ENCODE data around the gene TAB3. TPM values are rescaled to one million over a fixed set of nuclear protein-coding genes. Genes with fewer than 3 reads are reported as not detected.

Gene TAB3
- total and polyA plus RNA-seq, 9 of the 15 experiments (the other 6 are each of a cell fraction or from before 2014, with no cell fraction given), result 2.4 to 31.1 (median 15.5) TPM

- no peak for TF ChIP-seq ZNF280B (CRISPR knock-in tag; IDR thresholded peaks at IDR 0.05)
- no peak for TF ChIP-seq SAFB2 (IDR thresholded peaks at IDR 0.05; ENCODE audit: borderline replicate concordance, low read depth, low read length, severe bottlenecking)
- no peak for TF ChIP-seq KLF6 (CRISPR knock-in tag; IDR thresholded peaks at IDR 0.05; ENCODE audit: borderline replicate concordance)
- TF ChIP-seq ZBTB1 (CRISPR knock-in tag; IDR thresholded peaks at IDR 0.05; ENCODE audit: borderline replicate concordance, low read depth), result no peak
- no peak for TF ChIP-seq PBX2 (CRISPR knock-in tag; IDR thresholded peaks at IDR 0.05; ENCODE audit: low read depth)
- no peak for TF ChIP-seq PBX2 (tag; conservative IDR thresholded peaks at IDR 0.05; ENCODE audit: low read depth)
- no peak for TF ChIP-seq MYNN (IDR thresholded peaks at IDR 0.05)
- TF ChIP-seq MYNN (CRISPR knock-in tag; IDR thresholded peaks at IDR 0.05), result no peak
- no peak for TF ChIP-seq HBP1 (CRISPR knock-in tag; IDR thresholded peaks at IDR 0.05)
- no peak for TF ChIP-seq NCOA4 (IDR thresholded peaks at IDR 0.05; ENCODE audit: partially characterized antibody)
- no peak for TF ChIP-seq RBM22 (IDR thresholded peaks at IDR 0.05; ENCODE audit: low read depth, low read length, poor library complexity, severe bottlenecking)
- peak; percentile 72 for TF ChIP-seq MAFF (IDR thresholded peaks at IDR 0.05; ENCODE audit: low read length)
- TF ChIP-seq ZBTB49 (CRISPR knock-in tag; IDR thresholded peaks at IDR 0.05; ENCODE audit: borderline replicate concordance), result no peak
Observed at GRCh38 chrX:30910124-30910860, 21.2 kb upstream of the TAB3 start (continued).
